ENCODE results near the gene CHST11.

GRCh38 chr12:104756901-104757300 is 300.2 kb downstream of the CHST11 start:
- TF ChIP-seq CTCF (IDR thresholded peaks at IDR 0.05; ENCODE audit: low read depth, low read length, poor library complexity, severe bottlenecking) (no peak), EZH2phosphoT487 (IDR thresholded peaks at IDR 0.05; ENCODE audit: borderline replicate concordance, low read length) (no peak)

All from DOHH2 (cell line).